NAMALWA (cell line): ENCODE measurements around the gene WDR83.
"Not testable (repeated sequence)": the region's sequence is repeated elsewhere in the genome, so short reads cannot be mapped to it uniquely, and the experiment has no call there.

Source experiments
- DNase-seq: peaks from one replicate; pipeline ENCODE4 v3.0.0-alpha.2; 2015; ENCODE audit warnings: low spot score

WDR83 gene, protein sequence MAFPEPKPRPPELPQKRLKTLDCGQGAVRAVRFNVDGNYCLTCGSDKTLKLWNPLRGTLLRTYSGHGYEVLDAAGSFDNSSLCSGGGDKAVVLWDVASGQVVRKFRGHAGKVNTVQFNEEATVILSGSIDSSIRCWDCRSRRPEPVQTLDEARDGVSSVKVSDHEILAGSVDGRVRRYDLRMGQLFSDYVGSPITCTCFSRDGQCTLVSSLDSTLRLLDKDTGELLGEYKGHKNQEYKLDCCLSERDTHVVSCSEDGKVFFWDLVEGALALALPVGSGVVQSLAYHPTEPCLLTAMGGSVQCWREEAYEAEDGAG

DNA sequence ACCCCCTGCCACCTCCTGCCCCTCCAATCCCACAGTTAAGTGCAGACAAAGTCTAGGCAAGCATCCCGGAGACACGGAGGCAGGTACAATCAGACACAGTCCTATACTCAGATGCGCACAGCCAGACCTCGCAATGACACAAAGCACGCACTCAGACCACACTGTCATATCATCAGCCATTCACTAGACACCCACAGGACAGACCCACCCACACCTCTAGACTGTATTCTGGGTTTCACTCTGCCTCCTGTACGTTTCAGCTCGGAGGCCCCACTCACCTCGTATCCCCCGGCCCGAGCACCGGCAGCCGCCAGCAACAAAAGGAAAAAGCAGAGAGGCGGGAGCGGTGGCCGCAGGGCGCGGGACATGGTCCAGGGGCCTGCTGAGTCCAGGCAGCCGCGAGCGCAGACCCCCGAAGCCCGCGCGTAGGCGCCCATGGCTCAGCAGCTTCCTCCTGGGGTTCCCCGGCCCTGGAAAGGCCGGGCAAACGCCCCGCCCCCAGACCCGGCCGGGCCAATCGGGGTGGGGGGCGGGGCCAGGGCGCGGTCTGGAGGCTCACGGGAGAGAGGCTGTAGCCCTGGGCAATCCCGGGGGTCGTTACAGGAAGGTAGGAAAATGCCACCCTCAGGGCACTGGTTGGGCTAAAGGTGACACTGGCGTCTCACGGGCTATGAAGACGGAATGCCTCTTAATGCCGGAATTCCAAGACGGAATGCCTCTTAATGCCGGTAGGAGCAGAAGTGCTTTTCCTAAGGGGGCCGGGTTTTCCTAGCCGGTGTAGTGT is at the start of gene WDR83, which contains the start of gene MAN2B1:
TSS of gene WDR83 (plus strand) at position 543 of the 784 bp plus-strand sequence. CDS start 2,984 bp downstream, outside the sequence.
TSS of gene MAN2B1 (minus strand) at position 478 of the 784 bp plus-strand sequence. CDS start at position 437, 41 bp downstream.
- peak; percentile 87 for DNase-seq

DNA sequence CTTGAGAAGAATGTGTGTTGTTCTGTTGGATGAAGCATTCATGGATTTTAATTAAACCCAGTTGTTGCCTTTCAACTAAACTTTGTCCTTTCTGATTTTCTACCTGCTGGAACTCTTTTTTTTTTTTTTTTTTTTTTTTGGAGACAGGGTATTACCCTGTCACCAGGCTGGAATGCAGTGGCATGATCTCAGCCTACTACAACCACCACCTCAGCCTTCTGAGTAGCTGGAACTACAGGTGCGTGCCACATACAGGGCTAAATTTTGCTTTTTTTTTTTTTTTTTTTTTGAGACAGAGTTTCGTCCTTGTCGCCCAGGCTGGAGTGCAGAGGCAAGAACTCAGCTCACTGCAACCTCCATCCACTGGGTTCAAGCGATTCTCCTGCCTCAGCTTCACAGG is 49.0 kb upstream of the WDR83 start:
- no peak for DNase-seq

DNA sequence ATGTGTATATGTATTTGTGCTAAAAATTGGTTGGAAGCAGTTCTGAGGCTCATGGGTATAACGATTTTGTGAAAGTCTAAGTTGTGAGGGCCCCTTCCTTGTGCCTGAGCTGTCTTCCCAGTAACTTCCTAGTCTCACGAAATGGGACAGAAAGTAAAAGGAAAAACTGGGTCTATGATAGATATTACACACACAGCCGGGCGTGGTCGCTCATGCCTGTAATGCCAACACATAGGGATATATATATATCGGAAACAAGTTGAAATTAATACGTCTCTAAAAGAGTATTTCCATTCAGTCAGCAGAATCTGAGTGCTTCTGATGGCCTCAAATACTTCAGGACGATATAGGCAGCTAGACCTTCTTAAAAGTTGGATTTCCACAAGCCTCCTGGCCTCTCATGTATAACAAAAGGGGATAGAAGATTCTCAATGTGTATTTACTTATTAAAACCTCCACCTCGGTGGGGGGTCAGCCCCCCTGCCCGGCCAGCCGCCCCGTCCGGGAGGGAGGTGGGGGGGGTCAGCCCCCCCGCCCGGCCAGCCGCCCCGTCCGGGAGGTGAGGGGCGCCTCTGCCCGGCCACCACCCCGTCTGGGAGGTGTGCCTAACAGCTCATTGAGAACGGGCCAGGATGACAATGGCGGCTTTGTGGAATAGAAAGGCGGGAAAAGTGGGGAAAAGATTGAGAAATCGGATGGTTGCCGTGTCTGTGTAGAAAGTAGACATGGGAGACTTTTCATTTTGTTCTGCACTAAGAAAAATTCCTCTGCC is 45.2 kb upstream of the WDR83 start:
- not testable (repeated sequence) for DNase-seq

DNA sequence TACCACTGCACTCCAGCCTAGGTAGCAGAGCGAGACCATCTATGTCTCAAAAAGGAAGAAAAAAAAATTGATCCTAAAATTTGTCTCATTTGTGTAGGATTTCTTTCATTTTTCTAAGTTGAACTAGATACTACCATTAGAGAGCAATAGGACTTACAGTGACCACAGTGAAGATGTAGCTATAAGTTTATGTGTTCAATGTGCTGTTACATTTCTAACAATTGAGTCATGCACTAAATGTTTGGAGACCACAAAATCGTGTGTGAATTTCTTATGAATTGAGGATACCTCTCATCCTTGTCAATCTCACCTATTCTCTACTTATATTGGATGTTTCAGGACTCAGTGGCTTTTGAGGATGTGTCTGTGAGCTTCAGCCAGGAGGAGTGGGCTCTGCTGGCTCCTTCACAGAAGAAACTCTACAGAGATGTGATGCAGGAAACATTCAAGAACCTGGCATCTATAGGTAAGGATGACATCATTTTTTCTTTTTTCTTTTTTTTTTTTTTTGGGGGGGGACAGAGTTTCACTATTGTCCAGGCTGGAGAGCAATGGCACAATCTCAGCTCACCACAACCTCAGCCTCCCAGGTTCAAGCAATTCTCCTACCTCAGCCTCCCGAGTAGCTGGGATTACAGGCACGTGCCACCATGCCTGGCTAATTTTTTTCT is 43.1 kb upstream of the WDR83 start:
- no peak for DNase-seq

DNA sequence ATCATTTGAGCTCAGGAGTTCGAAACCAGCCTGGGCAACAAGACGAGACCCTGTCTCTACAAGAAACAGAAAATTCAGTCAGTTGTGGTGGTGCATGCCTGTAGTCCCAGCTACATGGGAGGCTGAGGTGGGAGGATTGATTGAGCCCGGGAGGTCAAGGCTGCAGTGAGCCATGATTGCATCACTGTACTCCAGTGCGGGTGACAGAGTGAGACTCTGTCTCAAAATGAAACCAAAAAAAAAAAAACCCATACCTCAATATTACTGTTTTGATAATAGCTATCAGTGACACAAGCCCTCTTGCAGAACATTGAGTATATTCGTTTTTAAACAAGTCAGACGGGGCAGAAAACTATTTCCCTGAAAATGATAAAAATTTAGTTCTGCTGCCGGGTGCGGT is 39.6 kb upstream of the WDR83 start:
- DNase-seq, result no peak

DNA sequence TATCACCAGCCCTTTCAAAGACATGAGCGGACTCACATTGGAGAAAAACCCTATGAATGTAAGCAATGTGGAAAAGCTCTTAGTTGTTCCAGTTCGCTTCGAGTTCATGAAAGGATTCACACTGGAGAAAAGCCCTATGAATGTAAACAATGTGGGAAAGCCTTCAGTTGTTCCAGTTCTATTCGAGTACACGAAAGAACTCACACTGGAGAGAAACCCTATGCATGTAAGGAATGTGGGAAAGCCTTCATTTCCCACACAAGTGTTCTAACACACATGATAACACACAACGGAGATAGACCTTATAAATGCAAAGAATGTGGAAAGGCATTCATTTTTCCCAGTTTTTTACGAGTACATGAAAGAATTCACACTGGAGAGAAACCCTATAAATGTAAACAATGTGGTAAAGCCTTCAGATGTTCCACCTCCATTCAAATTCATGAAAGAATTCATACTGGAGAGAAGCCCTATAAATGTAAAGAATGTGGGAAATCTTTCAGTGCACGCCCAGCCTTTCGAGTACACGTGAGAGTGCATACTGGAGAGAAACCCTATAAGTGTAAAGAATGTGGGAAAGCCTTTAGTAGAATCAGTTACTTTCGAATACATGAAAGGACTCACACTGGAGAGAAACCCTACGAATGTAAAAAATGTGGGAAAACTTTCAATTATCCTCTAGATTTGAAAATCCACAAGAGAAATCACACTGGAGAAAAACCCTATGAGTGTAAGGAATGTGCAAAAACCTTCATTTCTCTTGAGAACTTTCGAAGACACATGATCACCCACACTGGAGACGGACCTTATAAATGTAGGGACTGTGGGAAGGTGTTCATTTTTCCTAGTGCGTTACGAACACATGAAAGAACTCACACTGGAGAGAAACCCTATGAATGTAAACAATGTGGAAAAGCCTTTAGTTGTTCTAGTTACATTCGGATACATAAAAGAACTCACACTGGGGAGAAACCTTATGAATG is 38.3 kb upstream of the WDR83 start:
- no peak for DNase-seq

DNA sequence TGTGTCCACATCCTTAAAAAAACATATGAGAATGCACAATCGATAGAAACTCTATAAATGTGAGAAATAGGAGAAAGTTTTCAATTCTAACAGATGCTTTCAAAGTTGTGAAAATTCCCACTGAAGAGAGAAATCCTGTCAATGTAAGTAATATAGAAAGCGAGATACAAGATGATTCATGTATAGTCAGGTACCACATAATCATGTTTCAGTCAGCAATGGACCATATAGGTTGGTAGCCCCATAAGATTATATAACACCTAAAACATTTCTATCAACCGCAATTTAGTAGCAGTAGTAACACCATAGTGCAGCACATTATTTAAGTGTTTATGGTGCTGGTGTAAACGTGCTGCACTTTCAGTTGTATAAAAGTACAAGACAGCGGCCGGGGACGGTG is 37.4 kb upstream of the WDR83 start:
- DNase-seq, result no peak

DNA sequence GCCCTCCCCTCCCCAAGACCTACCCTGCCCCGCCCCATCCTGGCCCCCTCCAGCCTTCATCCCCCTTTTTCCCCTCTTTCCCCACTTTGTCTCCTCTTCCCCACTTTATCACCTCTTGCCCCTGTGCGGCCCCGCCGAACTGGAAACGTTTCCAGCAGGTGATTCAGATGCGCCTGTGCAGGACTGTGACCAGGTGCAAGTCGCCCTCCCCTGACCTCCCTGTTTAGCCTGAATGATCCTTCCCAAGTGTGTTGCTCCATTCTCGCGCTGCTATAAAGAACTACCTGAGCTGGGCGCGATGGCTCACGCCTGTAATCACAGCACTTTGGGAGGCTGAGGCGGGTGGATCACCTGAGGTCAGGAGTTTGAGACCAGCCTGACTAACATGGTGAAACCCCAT is 30.0 kb upstream of the WDR83 start:
- no peak for DNase-seq

DNA sequence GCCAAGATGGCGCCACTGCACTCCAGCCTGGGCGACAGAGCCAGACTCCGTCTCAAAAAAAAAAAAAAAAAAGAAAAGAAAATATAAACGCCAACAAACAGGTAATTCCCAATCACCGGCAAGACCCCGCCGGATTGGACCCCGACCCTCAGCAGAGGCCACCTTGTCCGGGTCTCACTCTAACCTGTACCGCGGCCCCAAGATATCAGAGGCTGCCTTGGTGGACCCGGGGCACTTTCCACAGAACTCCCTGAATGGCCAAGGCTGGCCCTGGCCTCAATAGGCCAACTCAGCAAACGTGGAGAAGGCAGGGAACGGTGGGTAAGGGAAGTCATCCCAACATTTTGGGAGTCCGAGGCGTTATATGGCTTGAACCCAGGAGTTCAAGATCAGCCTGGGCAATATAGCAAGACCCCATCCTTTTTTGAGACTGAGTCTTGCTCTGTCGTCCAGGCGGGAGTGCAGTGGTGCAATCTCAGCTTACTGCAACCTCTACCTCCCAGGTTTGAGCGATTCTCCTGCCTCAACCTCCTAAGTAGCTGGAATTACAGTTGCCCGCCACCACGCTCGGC is 27.9 kb upstream of the WDR83 start:
- DNase-seq, result no peak

DNA sequence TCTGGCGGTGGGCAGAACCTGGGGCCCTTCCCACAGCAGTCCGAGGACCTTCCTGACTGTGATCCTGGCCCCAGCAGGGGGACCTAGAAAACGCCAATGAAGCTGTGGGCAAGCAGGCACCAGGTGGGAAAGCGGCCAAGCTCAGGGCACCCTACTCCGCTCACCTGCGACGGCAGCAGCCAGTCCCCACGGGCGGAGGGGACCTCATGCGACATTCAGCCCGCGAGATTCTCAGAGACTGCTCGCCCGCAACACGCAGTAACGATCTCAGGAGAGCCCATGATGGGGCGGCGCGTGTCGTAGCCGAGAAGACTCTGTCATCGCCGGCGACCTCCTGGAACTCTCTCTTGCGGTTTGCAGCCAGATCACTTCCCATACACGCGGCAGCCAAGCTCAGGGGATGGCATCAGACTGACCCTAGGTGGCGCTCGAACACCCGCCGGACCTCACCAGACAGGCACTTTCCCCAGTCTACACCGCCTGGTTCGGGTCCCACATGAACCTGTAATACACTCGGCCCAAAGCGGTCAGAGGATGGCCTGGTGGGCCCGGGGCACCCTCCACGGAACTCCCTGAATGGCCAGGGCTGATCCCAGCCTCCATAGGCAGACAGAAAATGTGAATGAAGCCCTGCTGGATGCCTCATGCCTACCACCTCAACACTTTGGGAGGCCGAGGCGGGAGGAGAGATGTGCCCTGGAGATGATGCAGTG is 26.6 kb upstream of the WDR83 start:
- DNase-seq, result peak; percentile 83

DNA sequence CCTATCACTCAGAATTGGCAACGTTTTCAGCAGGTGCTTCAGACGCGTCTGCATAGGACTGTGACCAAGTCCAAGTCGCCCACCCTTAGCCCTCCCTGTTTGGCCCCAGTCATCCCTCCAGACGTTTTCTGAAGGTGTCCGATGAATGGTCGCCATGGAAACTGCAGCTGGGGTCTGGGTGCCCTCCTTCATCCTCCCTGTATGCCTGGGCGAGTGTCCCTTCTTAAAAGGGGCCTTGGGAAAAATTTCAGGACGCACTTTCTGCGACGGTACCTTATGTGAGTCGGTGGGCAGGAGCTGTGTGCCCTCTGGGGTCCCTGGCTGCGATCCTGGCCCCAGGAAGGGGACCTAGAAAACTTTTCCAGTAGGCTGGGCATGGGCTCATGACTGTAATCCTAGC is 25.2 kb upstream of the WDR83 start:
- DNase-seq, result no peak

DNA sequence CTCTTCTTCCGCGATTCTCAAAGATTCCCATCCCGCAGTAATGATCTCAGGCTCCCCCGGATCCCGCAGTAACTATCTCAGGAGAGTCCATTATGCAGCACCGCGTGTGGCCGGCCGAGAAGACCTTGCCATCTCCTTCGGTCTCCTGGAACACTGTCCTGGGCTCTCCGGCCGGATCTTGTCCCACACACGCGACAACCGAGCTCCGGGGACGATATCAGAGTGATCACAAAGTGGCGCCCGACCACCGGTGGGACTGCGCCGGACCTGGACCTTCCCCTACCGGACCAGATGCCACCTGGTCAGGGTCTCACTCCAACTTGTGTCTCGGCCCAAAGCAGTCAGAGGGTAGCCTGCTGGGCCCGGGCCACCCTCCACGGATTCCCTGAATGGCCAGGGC is 24.1 kb upstream of the WDR83 start:
- no peak for DNase-seq

DNA sequence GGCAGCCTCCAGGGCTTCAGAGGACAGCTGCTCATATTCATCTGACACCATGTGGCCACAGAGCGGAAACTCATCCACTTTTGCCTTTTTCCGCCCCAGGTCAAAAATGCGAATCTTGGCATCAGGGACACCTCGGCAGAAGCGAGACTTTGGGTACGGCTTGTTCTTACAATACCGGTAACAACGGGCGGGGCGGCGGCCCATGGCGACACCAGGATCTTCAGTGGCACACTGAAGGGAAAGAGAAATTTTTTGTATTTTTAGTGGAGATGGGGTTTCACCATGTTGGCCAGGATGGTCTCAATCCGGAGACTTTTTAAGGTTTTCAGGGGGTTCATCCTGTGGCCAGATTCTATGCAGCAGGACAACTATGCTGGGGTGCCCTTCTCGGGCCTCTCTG is 22.9 kb upstream of the WDR83 start:
- not testable (repeated sequence) for DNase-seq

DNA sequence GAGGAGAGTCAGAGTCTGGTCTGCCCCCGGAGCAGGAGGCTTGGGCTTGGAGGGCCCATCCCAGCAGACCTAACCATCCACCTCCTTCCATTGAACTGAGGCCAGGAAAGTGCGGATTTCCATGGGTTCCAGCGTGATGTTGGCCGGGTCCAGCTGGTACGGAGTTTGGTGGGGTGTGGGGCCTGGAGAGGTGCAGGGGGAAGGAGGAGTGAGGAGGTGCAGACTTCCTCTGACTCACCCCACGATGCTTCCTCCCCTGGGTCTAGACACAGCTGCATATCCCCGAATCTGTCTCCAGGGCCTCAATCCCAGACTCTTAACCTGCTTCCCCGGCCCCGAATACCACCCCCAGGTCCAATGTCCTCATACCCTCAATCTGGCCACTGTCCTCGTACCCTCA is 20.1 kb upstream of the WDR83 start:
- DNase-seq, result no peak

DNA sequence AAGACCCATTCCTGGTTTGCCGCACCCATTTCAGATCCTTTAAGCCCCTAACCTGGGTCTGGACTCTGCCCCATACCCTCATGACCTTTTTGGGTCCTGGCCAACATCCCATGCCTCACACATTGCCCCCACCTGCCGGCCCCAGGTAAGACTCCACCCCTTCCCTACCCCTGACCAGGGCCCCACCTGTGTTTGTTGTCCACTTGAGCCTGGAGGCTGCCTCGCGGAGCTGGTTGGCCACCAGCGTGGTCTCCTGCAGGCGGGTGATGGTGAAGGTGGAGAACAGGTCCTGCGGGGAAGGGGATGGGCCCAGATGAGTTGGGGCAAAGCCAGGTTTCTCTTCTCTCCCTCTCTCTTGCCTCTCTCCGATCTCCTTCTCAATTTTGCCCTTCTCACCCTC is 19.6 kb upstream of the WDR83 start:
- DNase-seq, result no peak

DNA sequence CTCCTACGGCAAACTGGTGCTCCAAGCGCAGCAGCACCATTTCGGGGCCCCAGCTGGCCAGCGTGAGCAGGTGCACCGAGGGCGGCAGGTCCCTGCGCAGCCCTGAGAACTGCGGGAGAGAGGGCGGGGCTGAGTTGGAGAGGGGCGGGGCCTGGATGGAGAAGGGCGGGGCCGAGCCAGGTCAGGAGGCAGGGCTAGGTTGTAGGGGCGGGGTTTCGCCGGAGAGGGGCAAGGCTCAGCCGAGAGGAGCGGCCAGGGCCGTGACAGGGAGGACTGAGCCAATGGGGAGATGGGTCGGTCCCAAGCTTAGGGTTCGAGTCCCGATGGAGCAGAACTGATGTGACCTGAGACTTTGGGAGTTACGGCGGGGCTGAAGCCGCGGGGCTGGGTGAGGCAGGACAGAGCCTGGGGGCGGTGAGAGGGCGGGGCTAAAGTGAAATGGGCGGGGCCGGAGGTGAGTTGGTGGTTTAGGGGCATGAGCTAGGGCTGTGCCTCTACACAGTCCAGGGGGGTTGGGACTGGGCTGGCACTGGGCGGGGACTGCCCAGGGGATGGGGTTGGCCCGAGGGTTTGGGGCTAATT is 19.0 kb upstream of the WDR83 start:
- DNase-seq, result peak; percentile 45

DNA sequence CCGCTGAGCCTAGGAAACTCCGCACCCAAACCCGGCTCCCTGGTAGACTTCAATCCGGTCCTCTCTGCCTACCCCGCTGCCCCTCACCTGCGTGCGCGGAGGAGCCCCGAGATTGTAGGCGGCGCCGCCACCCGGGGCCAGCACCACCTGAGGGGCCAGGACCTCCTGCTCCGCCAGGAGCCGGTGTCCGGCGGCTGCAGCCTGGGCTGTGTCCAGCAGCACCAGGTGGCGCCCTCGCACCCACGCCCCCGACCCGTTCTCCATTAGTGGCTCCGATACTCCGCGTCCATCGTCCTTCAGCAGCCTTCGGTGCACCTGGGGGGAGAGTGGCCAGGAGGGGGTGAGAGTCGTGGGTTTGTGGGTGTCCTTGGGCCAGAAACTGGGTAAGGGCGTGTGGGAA is 18.5 kb upstream of the WDR83 start:
- no peak for DNase-seq

DNA sequence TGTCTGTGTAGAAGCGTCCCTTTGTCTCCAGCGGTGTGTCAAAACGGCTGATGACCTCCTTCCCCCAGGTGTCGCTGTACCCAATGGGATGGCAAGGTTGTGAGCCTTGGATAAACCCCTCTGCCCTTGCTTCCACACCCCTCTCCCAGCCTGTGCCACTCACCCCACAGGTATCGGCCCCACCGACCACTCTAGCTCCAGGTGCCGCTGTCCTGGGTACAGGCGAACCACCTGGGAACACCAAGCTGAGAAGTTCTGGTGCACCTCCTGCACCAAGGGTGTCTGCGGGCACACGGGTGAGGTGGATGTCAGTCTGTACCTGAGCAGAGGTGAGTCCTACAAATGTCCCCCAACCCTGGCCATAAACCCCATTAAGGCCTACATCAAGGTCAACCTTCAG is 16.7 kb upstream of the WDR83 start:
- DNase-seq, result no peak

DNA sequence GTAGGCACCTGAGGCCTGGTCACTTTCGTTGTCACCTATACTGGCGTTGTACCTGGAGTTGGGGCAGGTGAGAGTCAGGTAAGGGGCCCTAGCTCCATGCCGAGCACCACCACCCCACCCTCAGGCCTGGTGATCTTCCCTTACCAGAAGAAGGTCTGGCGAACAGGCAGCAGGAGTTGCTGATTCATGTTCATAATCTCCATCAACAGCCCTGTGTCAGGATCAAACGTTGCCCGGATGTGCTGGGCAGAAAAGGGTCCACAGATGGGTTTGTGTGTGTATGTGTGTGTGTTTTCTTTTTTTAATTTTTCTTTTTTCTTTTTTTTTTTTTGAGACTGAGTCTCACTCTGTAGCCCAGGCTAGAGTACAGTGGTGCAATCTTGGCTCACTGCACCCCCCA is 14.4 kb upstream of the WDR83 start:
- DNase-seq, result no peak

DNA sequence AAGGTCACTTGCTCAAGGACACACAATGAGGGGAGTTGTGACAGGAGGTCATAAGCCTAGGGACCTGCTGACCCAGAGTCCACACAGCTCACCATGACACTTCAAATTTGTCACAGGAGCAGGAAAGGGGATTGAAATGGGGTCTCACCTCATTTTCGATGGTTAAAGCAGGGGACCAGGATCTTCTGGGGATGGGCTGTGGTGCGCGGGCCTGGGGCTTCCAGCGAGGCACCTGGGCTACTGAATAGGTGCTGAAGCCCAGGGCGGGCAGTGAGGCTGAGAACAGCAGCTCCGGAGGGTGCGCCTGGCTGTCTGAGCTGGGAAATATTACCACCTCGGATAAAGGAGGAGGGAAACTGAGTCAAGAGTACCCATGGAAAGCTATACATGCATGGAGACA is 11.1 kb upstream of the WDR83 start:
- DNase-seq, result no peak
